ENCODE results near the gene GABRG3. TPM values are rescaled to one million over a fixed set of nuclear protein-coding genes. Genes with fewer than 3 reads are reported as not detected.

Gene GABRG3
- total RNA-seq, 1 donor from 2014 or later, result 0.24 TPM

DNA sequence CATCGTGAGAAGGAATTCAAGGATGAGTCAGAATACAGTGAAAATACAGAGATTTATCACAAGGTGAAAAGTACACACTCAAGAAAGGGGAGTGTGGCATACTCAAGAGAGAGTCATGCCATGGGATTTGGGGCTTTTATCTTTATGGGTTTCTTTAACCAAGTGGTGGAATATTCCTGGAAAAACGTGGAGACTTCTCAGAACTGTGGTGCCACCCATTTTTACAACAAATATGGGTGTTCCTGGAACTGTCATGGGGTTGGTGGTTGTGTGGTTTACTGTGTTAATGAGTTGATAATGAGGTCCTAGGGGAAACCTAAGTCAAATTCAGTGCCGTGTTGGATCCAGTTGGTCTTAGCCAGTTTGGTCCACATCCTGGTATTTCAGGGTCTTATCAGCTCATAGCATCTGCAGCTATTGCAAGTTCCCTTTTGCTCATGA is 497.2 kb downstream of the GABRG3 start:
- Mint-ChIP-seq H3K36me3 (ENCODE audit: insufficient read depth) (no peaks in the 10 kb centered on the region), H3K9me3 (ENCODE audit: low read depth) (no peaks in the 10 kb centered on the region), H3K27me3 (no peaks in the 10 kb centered on the region), H3K4me3 (ENCODE audit: low read depth) (no peak overlapping the region), H3K4me1 (ENCODE audit: low read depth) (no peaks in the 10 kb centered on the region), H3K27ac (no peak overlapping the region)
- no peak for DNase-seq (ENCODE audit: low spot score, unreplicated experiment)
- TF ChIP-seq, protein P1, sequence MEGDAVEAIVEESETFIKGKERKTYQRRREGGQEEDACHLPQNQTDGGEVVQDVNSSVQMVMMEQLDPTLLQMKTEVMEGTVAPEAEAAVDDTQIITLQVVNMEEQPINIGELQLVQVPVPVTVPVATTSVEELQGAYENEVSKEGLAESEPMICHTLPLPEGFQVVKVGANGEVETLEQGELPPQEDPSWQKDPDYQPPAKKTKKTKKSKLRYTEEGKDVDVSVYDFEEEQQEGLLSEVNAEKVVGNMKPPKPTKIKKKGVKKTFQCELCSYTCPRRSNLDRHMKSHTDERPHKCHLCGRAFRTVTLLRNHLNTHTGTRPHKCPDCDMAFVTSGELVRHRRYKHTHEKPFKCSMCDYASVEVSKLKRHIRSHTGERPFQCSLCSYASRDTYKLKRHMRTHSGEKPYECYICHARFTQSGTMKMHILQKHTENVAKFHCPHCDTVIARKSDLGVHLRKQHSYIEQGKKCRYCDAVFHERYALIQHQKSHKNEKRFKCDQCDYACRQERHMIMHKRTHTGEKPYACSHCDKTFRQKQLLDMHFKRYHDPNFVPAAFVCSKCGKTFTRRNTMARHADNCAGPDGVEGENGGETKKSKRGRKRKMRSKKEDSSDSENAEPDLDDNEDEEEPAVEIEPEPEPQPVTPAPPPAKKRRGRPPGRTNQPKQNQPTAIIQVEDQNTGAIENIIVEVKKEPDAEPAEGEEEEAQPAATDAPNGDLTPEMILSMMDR (IDR thresholded peaks at IDR 0.05; ENCODE audit: unreplicated experiment), result no peak

DNA sequence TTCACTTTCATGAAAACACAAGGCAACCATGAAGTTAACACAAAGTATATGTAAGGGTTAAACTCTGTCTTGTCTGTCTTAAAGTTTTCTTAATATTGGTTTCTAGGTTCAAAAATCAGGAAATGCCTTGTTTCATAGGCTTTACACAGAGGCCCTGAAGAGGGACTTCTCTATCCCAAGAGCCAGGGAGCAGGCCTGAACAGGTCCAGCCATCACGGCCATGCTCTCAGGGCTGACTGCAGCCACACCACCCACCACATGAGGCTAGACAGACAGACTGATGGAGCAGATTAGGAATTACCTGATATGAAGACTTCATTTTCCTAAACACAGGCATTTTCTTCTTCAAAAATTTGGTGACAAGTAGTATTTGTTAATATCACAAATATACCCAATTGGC is 502.9 kb downstream of the GABRG3 start:
- Mint-ChIP-seq H3K9me3 (ENCODE audit: low read depth) (no peaks in the 10 kb centered on the region), H3K27ac (no peak overlapping the region), H3K4me1 (ENCODE audit: low read depth) (no peaks in the 10 kb centered on the region), H3K4me3 (ENCODE audit: low read depth) (no peak overlapping the region), H3K27me3 (no peaks in the 10 kb centered on the region), H3K36me3 (ENCODE audit: insufficient read depth) (no peaks in the 10 kb centered on the region)
- TF ChIP-seq, protein P1 (IDR thresholded peaks at IDR 0.05; ENCODE audit: unreplicated experiment), result no peak
- no peak for DNase-seq (ENCODE audit: low spot score, unreplicated experiment)

DNA sequence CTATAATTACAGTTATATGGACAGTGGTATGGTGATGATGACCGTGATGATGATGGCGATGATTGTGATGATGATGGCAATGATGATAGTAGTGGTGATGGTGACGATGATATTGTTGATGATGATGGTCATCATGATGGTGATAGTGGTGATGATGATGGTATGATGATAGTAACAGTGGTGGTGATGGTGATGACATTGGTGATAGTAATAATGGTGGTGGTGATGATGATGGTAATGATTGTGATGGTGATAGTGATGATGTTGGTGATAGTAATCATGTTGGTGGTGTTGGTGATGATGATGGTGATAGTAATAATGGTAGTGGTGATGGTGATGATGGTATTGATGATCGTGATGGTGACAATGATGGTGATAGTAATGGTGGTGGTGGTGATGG is 504.4 kb downstream of the GABRG3 start:
- H3K4me1 Mint-ChIP-seq (ENCODE audit: low read depth), result no peaks in the 10 kb centered on the region
- TF ChIP-seq, protein P1 (IDR thresholded peaks at IDR 0.05; ENCODE audit: unreplicated experiment), result no peak
- no peaks in the 10 kb centered on the region for H3K9me3 Mint-ChIP-seq (ENCODE audit: low read depth)
- H3K27ac Mint-ChIP-seq, result no peak overlapping the region
- no peaks in the 10 kb centered on the region for H3K27me3 Mint-ChIP-seq
- no peak overlapping the region for H3K4me3 Mint-ChIP-seq (ENCODE audit: low read depth)
- no peak for DNase-seq (ENCODE audit: low spot score, unreplicated experiment)
- no peaks in the 10 kb centered on the region for H3K36me3 Mint-ChIP-seq (ENCODE audit: insufficient read depth)

DNA sequence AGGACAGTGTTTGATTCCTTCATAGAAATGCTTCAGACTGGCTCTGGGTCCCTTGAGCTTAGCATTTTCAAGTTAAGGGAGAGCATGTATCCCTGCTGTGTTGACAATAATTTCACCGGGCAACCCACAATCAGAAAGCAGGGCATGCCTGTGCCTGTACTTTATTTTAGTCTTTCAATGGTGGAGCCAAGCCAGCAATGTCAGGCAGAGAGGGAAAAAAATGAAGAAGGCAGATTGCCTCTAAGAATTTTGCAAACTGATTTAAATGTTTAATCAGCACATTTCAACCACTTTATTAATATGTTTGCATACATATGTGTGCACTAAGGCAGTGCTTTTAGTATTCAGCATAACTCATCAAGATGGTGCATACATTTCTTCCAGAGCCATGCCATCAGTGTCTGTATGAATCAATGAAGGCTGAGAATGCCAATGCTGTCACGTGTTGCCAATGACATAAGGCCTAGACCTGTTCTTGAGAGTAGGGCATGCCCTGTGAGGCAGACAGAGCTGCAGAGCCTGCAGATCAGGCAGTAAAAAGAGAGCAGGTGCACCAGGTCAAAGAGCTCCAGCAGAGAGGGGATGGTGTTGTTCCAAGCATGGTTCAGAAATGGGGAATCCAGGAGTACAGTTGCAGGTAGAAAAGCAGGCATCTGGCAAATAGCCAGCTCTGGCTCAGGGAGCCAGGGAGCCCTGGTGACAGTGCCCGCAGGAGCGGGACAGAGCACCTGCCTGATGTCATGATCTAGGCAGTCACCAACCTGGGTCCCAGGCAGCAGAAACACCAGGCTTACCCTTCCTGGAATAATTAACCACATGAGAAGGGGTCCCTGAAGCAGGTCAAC is 508.5 kb downstream of the GABRG3 start:
- Mint-ChIP-seq H3K27ac (no peak overlapping the region), H3K36me3 (ENCODE audit: insufficient read depth) (no peaks in the 10 kb centered on the region), H3K4me1 (ENCODE audit: low read depth) (no peaks in the 10 kb centered on the region), H3K9me3 (ENCODE audit: low read depth) (no peaks in the 10 kb centered on the region), H3K4me3 (ENCODE audit: low read depth) (no peak overlapping the region), H3K27me3 (no peaks in the 10 kb centered on the region)
- no peak for DNase-seq (ENCODE audit: low spot score, unreplicated experiment)
- TF ChIP-seq, protein P1 (IDR thresholded peaks at IDR 0.05; ENCODE audit: unreplicated experiment), result no peak

DNA sequence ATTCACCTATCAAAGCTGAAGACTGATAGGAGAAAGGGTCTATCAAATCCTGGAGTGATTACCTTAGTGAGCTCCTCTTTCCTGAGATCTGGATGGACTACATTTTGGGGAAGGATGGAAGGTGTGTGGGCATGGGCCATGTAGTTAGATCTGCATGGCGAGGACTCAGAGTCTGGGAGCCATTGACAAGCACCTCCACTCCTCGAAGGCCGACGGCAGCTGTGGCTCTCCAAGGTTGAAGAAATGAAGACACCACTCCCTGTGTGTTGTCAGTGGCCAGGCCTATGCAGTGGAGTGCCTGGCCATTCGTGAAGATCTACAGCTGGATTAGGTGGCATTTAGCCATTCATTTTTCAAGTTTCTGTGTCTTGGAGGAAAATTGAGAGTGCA is 509.2 kb downstream of the GABRG3 start:
- TF ChIP-seq, protein P1 (IDR thresholded peaks at IDR 0.05; ENCODE audit: unreplicated experiment), result no peak

More for the DNA sequence above, 509.2 kb downstream of the GABRG3 start:
- Mint-ChIP-seq H3K4me1 (ENCODE audit: low read depth) (no peaks in the 10 kb centered on the region), H3K9me3 (ENCODE audit: low read depth) (no peaks in the 10 kb centered on the region), H3K36me3 (ENCODE audit: insufficient read depth) (no peaks in the 10 kb centered on the region), H3K4me3 (ENCODE audit: low read depth) (no peak overlapping the region), H3K27me3 (no peaks in the 10 kb centered on the region), H3K27ac (no peak overlapping the region)
- no peak for DNase-seq (ENCODE audit: low spot score, unreplicated experiment)
